HG03460 (cell line): ENCODE measurements around the gene RNF213.
A peak's percentile ranks its signal among the peaks of the same experiment; 100 is the strongest.

Source experiments
- ATAC-seq: cut with Tn5 transposase; IDR thresholded peaks from one replicate; pipeline ENCODE4 v1.9.1; 2021; ENCODE audit not compliant: unreplicated experiment

RNF213 gene

DNA sequence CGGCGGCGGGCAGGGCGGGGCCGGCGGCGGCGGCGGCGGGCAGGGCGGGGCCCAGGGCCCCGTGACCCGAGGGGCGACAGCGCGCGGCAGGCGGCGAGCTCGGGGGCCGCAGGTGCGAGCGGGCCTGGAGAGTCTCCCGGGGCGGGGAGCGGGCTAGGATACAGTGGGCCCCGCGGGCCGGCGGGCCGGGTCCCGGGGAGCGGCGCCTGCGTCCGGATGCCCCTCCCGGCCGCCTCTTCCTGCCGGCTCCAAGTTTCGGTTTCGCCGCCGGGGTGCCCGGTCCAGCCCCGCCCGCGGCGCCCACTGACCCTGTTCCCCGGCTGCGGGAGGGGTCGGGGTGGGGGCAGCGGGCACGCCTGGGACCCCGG is at the start of gene RNF213:
Gene RNF213 (plus strand): TSS at position 62 of the 368 bp plus-strand sequence. CDS start 2,830 bp downstream, outside the sequence.
- ATAC-seq, result no peak

DNA sequence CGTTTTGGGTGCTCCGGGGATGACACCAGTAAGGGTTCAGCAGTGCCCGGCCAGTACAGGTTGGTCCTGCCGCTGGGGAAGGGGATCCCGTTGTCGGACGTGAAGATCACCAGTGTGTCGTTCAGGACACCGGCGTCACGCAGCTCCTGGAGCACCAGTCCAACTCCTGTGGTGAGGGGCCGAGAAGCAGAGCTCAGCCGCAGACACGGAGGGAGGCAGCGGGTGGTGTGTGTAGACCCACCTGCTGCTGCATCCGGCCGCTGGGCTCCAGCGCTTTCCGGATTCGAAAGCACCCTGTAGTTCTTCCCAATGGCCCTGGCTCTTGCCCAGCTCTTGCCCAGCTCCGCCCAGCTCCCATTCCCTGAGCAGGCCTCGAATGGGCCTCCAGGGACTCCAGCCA is 48.5 kb upstream of the RNF213 start:
- ATAC-seq, result no peak

DNA sequence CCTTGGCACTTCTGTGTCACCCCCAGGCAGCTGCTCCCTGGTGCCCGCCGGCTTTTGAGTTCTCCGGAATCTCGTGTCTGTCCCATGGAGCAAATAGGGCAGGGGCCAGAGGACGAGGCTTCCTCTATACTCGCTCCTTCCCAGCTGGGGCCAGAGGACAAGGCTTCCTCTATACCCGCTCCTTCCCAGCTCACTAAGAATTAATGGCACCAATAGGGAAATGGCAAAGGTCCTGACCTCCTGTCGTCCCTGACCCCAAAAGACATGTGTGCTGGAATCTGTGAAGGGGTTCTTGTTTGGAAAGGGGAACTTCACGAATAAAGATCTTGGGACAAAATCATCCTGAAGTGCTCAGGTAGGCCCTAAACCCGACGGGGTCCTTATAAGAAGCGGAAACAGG is 48.1 kb upstream of the RNF213 start:
- no peak for ATAC-seq

DNA sequence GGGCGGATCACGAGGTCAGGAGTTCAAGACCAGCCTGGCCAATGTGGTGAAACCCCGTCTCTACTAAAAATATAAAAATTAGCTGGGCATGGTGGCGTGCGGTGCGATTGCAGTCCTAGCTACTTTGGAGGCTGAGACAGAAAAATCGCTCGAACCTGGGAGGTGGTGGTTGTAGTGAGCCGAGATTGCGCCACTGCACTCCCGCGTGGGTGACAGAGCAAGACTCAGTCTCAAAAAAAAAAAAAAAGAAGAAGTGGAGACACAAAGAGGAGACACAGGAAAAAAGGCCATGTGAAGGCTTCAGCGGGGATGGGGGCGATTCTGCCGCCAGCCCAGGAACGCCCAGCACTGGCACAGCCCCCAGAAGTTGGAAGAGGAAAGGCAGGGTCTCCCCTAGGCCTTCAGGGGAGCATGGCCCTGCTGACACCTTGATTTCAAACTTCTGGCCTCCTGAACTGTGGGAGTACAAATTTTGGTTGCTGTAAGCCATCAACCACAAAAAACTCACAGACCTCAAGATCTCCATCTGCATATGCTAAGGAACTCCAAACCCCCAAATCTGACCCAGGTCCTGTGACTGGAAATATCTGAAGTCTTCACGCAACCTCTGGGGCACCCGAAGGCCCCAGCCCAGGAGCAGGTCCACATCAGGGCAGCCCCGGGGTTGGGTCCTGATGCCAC is 47.5 kb upstream of the RNF213 start:
- no peak for ATAC-seq

DNA sequence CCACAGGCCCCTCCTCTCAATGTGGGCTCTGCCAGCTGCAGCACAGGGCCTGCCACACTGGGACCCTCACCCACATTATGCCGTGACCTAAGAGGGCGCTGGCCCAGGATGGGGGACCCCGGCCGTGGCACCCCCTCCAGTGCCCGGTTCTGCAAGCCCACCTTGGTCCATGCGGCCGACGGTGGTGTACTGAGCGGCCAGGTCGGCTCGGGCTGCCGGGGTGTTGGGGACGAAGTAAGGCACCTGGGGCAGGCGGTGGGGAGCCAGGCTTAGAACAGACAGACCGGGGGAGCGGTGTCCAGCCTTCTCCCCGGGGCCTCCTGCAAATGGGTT is 47.0 kb upstream of the RNF213 start:
- no peak for ATAC-seq

DNA sequence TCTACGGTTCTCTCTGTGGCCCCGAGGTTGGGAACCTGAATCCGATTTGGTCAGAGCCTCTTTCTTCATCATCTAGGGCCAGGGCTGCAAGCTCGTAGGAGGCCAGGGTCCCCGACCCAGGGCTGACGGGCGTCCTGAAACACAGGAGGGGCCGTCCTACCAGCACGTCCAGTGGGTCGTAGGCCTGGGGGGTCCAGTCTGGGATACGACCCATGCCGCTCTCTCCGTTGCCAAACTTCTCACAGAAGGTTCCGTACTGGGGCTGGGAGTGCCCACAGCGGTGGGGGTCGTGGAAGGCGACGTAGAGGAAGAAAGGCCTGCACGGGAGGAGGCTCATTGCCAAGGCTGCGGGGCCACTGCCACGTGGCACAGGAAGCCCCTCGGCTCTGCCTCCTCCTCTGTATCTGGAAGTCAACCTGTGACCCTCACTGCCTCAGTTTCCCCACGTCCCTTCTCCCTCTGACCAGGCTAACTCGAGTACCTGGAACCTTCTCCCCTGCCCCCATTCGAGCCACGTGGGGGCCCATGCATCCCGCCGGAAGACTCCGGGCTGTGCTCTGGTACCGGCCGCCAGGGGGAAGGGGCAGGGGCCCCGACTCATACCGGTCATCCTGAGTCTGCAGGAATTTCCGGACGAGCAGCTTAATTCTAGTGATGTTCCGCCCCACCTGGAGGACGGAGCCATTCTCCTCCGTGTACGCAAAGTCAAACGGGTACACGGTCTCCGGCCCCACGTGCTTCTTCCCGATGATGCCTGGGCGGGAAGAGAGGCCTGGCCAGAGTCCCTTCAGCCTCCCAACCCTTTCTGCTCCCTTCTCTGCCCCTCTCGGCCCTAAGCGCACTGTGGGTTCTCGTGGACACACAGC is 46.4 kb upstream of the RNF213 start:
- no peak for ATAC-seq

DNA sequence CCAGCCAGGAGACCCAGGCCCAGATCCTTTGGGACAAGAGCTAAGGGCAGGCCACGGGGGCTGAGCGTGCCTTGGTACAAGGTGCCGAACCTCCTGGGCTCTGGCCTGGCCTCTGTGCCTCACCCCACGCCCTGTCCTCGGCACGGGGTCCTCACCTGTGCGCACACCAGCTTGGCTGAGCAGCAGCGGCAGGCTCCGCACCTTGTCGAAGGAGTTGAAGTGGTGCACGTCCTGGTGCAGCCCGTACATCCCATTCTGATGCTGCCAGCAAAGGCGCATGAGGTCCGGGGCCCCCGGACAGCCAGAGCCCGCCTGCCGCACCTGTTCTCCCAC is 45.8 kb upstream of the RNF213 start:
- no peak for ATAC-seq

DNA sequence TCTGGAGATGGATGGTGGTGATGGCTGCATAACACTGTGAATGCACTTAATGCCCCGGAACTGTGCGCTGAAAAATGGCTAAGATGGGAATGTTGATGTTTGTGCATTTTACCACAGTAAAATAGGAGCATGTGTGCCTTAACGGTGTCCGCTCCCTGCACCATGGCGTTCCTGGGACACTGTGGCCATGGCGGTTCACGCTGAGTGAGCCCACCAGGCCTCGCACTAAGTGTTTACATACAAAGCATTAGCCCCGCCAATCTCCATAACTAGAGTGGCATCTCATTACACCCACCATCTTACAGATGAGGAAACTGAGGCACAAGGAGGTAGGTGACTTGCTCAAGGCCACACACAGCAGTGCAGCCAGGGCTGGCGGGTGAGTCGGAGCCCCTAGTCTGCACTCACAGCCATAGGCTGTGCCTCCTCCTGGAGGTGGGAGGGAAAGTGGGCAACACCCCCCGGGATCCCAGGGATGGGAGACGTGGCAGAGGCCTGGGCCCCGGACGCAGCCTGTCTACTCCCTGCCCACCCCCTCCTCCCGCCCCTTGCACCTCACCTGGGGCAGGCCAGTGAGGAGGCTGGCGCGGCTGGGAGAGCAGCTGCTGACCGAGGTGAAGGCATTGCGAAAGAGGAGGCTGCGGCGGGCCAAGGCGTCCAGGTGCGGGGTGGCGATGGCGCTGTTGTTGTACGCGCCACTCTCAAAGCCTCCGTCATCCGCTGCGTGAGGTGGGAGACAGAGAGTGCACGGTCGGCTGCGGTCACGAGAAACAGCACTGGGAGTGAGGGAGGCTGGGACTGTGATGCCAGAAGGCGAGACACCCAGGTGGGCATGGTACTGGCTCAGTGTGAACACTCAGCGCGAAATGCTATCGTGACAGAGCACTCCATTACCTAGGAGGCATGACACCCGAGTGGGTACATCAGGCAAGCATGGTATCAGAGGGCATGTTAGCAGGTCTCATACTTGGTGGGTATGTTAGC is 43.9 kb upstream of the RNF213 start:
- no peak for ATAC-seq

DNA sequence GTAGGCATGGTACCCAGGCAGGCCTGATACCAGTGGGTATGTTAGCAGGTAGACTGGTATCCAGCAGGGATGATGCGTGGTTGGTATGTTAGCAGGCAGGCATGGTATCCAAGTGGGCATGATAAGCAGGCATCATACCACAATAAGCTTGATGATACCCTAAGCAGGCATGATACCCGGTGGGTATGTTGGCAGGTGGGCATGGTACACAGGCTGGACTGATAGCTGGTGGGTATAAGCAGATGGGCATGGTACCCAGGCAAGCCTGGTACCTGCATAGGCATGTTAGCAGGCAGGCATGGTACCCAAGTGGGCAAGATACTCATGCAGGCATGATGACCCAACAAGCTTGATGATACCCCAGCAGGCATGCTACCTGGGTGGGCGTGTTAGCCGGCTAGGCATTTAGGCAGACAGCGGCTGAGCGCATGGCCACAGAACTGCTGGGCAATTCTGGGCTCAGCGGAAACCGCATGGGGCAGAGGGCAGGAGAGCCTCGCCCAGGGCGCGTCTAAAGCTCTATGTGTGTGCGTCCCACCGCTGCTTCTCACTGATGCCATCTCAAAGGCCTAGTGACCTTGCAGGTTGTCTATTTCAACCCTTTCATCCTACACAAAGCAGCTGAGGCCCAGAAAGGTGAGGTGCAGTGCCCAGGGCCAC is 42.8 kb upstream of the RNF213 start:
- no peak for ATAC-seq

DNA sequence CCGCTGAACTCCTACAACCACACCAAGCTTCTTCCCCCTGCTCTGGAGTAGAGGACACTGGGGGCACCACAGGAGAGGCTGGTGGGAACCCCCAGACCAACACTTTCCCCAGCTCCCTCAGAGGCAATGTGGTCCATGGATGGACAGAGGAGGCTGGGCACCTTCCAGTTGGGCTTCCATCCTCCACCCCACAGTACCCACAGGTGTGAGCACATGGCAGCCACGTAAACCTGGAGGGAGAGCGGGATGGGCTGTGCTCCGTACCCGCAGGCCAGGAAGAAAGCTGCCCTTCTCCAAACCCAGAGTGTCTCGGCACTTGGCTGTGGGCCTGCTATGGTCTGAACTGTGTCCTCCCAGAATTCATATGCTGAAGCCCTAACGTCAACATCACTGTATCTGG is 42.3 kb upstream of the RNF213 start:
- no peak for ATAC-seq

DNA sequence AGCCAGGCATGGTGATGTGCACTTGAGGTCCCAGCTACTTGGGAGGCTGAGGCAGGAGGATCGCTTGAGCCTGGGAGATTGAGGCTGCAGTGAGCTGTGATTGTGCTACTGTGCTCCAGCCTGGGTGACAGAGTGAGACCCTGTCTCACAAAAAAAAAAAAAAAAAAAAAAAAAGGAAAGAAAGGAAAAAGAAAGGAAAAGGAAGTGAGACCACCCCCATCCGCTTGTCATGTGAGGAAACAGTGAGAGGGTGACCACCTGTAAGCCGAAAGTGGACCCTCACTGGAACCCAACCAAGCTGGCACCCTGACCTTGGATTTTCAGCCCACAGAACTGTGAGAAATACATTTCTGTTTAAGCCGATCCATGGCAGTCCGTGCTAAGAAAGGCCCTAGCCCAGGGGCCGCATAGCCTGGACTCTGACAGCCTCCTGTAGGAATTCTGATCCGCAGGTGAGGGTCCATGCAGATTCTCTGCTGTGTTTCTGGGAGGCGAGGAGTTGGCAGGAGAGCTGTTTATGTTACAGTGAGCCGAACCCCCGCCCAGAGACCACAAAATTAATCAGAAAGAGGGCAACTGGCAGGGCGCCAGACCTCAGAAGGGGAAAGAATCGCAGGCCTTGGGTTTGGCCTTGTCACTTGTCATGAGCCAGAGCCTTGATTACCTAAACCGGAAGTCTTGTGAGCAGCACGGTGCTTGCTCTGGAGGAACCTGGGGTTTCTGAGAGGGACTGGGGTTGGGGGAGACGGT is 41.5 kb upstream of the RNF213 start:
- ATAC-seq, result peak; percentile 67

DNA sequence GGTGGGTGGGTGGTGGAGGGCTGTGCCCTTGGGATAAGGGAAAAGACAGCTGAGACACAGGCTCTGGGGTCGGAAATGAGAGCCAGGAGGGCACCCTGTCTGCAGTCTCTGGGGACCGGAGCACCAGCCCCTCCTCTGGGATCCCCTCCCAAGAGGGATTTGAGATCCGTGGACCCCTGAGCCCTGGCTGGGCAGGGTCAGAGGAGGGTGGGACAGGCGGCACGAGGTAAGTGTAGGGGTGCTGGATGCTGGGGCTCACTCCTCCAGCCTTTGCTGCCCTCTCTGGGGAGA is 40.9 kb upstream of the RNF213 start:
- no peak for ATAC-seq

DNA sequence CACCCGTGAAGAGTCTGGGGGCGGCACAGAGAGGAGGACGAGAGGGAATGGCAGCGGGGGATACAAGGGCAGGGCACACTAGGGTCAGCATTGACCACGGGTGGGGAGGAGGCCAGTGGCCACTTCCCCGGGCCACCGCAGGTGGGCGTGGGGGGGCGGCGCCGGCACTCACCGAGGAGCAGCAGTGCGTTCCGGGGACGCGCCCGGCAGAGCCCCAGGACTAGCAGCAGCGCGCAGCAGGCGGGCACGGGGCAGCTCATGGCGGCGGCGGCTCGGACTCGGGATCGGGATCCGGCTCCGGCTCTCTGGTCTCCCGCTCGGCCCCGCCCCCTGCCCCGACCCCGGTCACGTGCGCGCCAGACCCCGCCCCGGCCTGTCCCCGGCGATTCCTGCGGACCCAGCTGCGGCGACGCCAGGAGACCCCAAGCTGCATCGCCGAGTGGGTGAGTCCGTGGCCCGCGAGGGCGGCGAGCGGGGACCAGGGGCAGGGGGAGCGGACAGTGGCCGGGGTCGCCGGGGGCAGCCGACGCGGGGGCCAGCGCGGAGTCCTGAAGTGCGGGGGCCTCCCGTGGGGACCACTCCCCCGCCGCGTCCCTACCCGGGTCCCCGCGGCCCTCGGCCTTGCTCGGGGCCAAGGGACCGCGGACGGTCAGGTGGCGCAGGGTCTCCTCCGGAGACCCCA is 40.5 kb upstream of the RNF213 start, which contains the start of the genes SGSH and SLC26A11:
Gene SGSH (minus strand): TSS at position 280 of the 682 bp plus-strand sequence. CDS start 20 bp downstream, at position 260.
Gene SLC26A11 (plus strand): TSS at position 374 of the 682 bp plus-strand sequence. CDS start 1,134 bp downstream, outside the sequence.
- ATAC-seq, result peak; percentile 30

DNA sequence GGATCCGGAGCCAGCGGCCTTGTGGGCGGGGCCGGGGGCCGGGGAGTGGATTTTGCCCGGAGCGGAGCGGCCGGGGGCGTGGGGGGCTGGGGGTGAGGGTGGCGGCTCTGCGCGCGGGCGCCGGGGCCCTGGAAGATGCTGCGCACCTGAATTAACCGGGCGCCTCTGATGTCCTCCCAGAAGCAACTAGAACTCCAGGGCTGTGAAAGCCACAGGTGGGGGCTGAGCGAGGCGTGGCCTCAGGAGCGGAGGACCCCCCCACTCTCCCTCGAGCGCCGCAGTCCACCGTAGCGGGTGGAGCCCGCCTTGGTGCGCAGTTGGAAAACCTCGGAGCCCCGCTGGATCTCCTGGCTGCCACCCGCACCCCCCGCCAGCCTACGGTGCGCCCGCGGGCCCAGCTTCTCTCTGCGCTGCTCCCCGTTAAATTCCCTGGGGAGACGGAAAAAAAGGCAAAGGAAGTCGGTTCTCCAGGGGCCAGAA is 39.9 kb upstream of the RNF213 start:
- no peak for ATAC-seq

DNA sequence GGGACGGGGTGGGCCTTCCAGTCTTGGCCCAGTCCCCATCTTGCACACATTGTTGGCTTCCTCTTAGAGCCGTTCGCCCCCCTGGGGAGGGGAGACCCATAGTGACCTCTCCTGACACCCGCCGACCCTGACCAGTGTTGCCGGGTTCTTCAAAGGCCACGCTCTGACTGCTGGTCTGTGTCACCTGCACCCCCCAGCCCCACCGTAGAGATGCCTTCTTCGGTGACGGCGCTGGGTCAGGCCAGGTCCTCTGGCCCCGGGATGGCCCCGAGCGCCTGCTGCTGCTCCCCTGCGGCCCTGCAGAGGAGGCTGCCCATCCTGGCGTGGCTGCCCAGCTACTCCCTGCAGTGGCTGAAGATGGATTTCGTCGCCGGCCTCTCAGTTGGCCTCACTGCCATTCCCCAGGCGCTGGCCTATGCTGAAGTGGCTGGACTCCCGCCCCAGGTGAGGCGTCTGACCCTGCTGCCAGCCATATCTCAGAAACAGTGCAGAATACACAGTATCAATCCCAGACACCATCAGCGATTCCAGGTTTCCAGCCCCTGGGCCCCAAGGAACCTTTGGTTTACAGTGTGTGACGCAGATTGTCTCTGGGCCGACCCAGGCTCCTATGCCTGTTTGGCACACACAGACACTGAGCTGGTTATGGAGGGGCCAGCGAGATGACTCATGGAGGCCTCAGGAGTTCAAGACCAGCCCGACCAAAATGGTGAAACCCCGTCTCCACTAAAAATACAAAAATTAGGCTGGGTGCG is 39.1 kb upstream of the RNF213 start:
- no peak for ATAC-seq

DNA sequence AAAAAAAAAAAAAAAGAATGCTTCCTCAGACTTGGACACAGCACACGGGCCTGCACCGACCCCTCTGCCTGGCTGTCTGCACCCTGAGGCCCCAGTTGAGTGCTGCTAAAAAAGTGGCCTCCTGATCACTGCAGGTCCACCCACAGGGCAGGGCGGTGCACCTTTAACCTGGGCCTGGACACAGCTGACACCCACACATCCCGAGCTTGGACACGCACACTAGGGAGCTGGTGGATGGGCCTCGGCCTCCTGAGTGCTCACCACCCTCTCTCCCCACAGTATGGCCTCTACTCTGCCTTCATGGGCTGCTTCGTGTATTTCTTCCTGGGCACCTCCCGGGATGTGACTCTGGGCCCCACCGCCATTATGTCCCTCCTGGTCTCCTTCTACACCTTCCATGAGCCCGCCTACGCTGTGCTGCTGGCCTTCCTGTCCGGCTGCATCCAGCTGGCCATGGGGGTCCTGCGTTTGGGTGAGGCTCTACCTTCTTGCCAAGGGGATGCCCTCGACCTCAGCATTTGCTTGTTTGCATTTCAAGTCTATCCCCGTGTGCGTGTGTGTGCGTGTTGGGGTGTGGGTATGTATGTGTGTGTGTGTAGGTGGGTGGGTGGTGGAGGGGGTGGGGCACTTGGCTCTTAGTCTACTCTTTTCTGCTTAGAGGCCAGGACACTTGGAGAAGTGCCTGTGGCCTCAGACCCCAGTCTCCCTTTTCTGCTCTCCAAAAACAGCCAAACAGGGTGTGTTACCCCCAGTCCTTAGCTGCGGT is 38.1 kb upstream of the RNF213 start:
- no peak for ATAC-seq

DNA sequence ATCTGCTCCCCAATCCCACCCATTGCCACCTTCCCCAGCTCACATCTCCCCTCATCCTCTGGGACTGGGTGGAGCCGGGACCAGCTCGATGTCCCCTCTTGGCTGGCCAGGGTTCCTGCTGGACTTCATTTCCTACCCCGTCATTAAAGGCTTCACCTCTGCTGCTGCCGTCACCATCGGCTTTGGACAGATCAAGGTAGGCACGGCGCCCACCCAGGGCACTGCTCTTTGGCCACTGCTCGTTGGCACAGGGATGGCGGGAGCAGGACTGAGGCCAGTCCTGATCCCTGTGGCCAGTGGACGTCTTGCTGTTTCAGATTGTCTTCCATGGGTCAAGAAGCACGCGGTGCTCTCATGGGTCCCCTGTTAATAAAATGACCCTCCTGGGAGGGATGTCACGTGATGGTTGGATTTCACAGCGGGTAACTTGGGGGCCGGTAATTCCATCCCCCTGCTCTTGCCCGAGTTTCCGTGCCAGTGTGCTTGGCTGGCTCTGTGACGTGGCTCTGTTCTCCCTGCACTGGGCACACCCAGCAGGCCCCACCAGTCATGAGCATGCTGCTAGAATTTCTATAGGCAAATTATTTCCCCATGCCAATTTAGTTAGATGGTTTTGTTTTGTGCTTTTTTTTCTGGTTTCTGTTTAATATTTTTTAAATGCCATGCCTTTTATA is 37.4 kb upstream of the RNF213 start:
- ATAC-seq, result no peak
